Measurements from ENCODE around the gene MSLN.

- TF ChIP-seq ZNF274 (IDR thresholded peaks at IDR 0.05; ENCODE audit: low read depth, low read length) (no peak), SUZ12 (IDR thresholded peaks at IDR 0.05; ENCODE audit: extremely low read depth, insufficient read depth, insufficient read length) (no peak)
These were observed 44.9 kb upstream of the MSLN start for GRCh38 chr16:715477-716199.

Data from NT2/D1 (cell line).